ENCODE measurements around the gene CD8A.

DNA sequence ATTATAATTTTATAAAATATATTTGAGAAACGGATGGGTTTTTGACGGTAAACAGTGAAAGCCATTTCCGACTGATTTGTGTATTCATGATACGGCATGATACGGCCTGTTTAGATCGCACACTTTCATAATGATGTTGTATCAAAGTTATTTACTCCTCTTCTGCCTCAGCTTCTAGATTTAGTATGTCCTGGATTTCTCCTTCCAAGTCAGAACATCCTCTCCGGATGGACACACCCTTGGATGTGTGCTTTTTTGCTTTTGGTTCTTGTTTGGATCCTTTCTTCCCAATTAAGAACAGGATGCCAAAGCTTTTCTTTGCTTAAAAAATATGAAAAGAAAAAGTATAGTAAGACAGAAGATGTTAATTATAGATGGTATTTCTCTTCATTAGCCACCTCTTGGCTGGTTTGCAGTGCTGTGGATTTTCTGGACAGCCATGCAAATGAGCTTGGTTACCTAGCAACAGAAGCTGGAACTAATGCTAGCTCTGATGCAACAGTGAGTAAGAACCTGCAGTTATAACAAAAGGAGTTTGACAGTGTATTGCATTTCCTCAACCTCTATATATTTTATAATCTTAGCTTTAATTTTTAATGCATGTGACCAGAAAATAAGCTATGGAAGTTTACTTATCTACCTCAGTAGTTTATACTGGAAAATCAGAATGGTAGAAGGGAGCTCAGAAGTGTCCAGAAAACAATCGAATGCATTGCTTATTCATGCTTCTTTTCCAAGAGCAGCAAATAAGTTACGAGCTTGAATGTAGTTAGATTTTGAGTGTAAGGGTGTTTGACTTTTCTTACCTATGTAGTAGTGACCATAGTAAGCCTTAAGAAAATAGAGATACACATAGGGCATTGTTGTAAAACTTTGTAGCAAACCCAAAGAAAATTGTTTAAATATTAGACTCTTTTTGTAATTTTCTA is 42.7 kb downstream of the CD8A start:
- TF ChIP-seq, protein P1, sequence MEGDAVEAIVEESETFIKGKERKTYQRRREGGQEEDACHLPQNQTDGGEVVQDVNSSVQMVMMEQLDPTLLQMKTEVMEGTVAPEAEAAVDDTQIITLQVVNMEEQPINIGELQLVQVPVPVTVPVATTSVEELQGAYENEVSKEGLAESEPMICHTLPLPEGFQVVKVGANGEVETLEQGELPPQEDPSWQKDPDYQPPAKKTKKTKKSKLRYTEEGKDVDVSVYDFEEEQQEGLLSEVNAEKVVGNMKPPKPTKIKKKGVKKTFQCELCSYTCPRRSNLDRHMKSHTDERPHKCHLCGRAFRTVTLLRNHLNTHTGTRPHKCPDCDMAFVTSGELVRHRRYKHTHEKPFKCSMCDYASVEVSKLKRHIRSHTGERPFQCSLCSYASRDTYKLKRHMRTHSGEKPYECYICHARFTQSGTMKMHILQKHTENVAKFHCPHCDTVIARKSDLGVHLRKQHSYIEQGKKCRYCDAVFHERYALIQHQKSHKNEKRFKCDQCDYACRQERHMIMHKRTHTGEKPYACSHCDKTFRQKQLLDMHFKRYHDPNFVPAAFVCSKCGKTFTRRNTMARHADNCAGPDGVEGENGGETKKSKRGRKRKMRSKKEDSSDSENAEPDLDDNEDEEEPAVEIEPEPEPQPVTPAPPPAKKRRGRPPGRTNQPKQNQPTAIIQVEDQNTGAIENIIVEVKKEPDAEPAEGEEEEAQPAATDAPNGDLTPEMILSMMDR (IDR thresholded peaks at IDR 0.05; ENCODE audit: low read depth, low read length) = no peak
- TF ChIP-seq POLR2A (IDR thresholded peaks at IDR 0.05; ENCODE audit: extremely low read depth, insufficient read length) = no peak
- no peak for TF ChIP-seq MYC (IDR thresholded peaks at IDR 0.05; ENCODE audit: low read depth, low read length)
- TF ChIP-seq, protein P2, sequence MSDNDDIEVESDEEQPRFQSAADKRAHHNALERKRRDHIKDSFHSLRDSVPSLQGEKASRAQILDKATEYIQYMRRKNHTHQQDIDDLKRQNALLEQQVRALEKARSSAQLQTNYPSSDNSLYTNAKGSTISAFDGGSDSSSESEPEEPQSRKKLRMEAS (IDR thresholded peaks at IDR 0.05; ENCODE audit: low read depth, low read length) = no peak

All from NB4 (cell line).